Kidney tubule cell (primary cell): ENCODE data around the gene CXCL14.

ENCODE experiments used
- DNase-seq: peaks from one replicate; pipeline ENCODE4 v3.0.0-alpha.2; 2018; ENCODE audit warnings: low spot score

Gene CXCL14

GRCh38 chr5:135596157-135596763 lies 17.5 kb upstream of the CXCL14 start:
- no peak for DNase-seq

- DNase-seq = no peak
Measured at GRCh38 chr5:135594416-135594960, 15.7 kb upstream of the CXCL14 start.

- peak; percentile 42 for DNase-seq
Measured at GRCh38 chr5:135593886-135594285, 15.1 kb upstream of the CXCL14 start.

GRCh38 chr5:135593141-135593540 lies 14.3 kb upstream of the CXCL14 start:
- DNase-seq = no peak

GRCh38 chr5:135592312-135593045 lies 13.7 kb upstream of the CXCL14 start:
- DNase-seq = no peak

- peak; percentile 65 for DNase-seq
Measured at GRCh38 chr5:135591277-135591676, 12.5 kb upstream of the CXCL14 start.

- no peak for DNase-seq
Measured at GRCh38 chr5:135589152-135589551, 10.4 kb upstream of the CXCL14 start.

- DNase-seq = no peak
Measured at GRCh38 chr5:135587721-135588663, 9.2 kb upstream of the CXCL14 start.

- DNase-seq = no peak
Measured at GRCh38 chr5:135584918-135585317, 6.1 kb upstream of the CXCL14 start.

- DNase-seq = no peak
Measured at GRCh38 chr5:135584276-135584675, 5.5 kb upstream of the CXCL14 start.

GRCh38 chr5:135582099-135582781 lies 3.4 kb upstream of the CXCL14 start:
- DNase-seq = no peak

- no peak for DNase-seq
Measured at GRCh38 chr5:135578305-135578684, 496 bp downstream of the CXCL14 start.

GRCh38 chr5:135577421-135577820 lies 1.4 kb downstream of the CXCL14 start:
- DNase-seq = no peak

- DNase-seq = peak; percentile 75
Measured at GRCh38 chr5:135576075-135576599, 2.7 kb downstream of the CXCL14 start.

GRCh38 chr5:135574493-135574892 lies 4.3 kb downstream of the CXCL14 start:
- no peak for DNase-seq

- no peak for DNase-seq
Measured at GRCh38 chr5:135571902-135572301, 6.9 kb downstream of the CXCL14 start.

- DNase-seq = no peak
Measured at GRCh38 chr5:135571066-135571609, 7.7 kb downstream of the CXCL14 start.

GRCh38 chr5:135570453-135570764 lies 8.4 kb downstream of the CXCL14 start:
- DNase-seq = no peak

GRCh38 chr5:135569755-135570452 lies 8.9 kb downstream of the CXCL14 start:
- DNase-seq = peak; percentile 68

- DNase-seq = no peak
Measured at GRCh38 chr5:135568923-135569360, 9.8 kb downstream of the CXCL14 start.

GRCh38 chr5:135568246-135568645 lies 10.5 kb downstream of the CXCL14 start:
- no peak for DNase-seq
